Measurements from ENCODE around the gene MYO5B. TPM values are rescaled to one million over a fixed set of nuclear protein-coding genes. Genes with fewer than 3 reads are reported as not detected.

MYO5B gene
- total and polyA plus RNA-seq, 9 of the 15 experiments (the other 6 are each of a cell fraction or from before 2014, with no cell fraction given): 0.07 to 0.42 (median 0.28) TPM

DNA sequence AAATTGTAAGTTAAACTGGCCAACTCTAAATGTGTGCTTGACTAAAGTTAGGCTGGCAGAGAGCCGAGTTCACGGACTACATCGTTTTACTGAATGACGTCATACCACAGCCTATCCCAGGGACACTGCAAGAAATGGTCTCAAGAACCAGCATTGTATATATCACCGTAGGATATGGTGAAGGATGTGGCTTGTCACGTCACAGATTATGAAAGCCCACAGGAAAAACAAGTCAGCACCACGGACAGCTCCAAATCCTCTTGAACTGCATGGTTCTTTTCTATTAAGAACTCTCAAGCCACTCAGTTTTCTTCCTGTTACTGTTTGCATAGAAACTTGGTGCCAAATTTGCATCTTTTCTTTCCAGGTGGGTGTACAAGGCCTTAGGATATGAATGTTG is 296.5 kb downstream of the MYO5B start:
- in situ Hi-C loops (cut with MboI): no loop called here
- Histone ChIP-seq H3K9ac (ENCODE audit: insufficient read depth in 1 of 2, low read depth in 2 of 2, low read length in 2 of 2) (no peak overlapping the region), H3K36me3 (ENCODE audit: control insufficient read depth, insufficient read depth, low read length) (no peaks in the 10 kb centered on the region), H2AFZ (ENCODE audit: low read depth, low read length) (no peak overlapping the region), H3K27ac (ENCODE audit: extremely low read depth, low read depth, low read length) (no peak overlapping the region), H3K79me2 (ENCODE audit: control insufficient read depth, insufficient read depth, low read length) (no peaks in the 10 kb centered on the region), H3K4me2 (ENCODE audit: insufficient read depth, low read length) (no peak overlapping the region), H3K27me3 (ENCODE audit: control insufficient read depth in 2 of 2, insufficient read depth in 2 of 2, low read length in 2 of 2) (peaks cover 0 to 5% of the 10 kb centered on the region in 2 experiments; a peak in 2 of 5 replicates), H3K4me1 (replicated peaks in 1 of 2; ENCODE audit: control insufficient read depth in 2 of 2, insufficient read depth in 2 of 2, low read length in 2 of 2) (no peaks in the 10 kb centered on the region), H3K9me1 (ENCODE audit: control insufficient read depth, insufficient read depth, low read length) (no peaks in the 10 kb centered on the region), H3K4me3 (no peak overlapping the region), H3K9me3 (replicated peaks; ENCODE audit: control insufficient read depth, insufficient read depth, low read depth, low read length) (no peaks in the 10 kb centered on the region), H4K20me1 (replicated peaks; ENCODE audit: control insufficient read depth, insufficient read depth, low read length) (no peaks in the 10 kb centered on the region; the same call in 1 of the 2 replicates)
- ChIA-PET CTCF (ENCODE audit: low intra/inter-chr PET ratio) (no interaction called here), POLR2A (no interaction called here)
- no TSS peak for BruUV-seq (replicated peaks)
- DNase-seq (ENCODE audit: extremely low read depth in 1 of 4, low spot score in 3 of 4): peak; percentile 29 to 64 (median 36)
- no peak; the same call in 2 of the 3 replicates for ATAC-seq
- FAIRE-seq: peak; percentile 72
- intact Hi-C loops (cut with micrococcal nuclease): no loop called here
- WGBS (ENCODE audit: insufficient coverage, low coverage, missing lambda C conversion rate): 1% methylated on average over 7 of the region's 7 CpGs
- TF ChIP-seq MIER1 (IDR thresholded peaks at IDR 0.05; ENCODE audit: low read depth) (peak; percentile 92), ZNF239 (CRISPR knock-in tag; IDR thresholded peaks at IDR 0.05) (no peak), MAZ (CRISPR knock-in tag; conservative IDR thresholded peaks at IDR 0.05 in 1 of 2, IDR thresholded peaks at IDR 0.05 in 1 of 2) (0 out of 4 replicates have a peak, but pooled peaks of 1 of the 2 experiments have one; percentile 21), EHMT2 (IDR thresholded peaks at IDR 0.05) (peak; percentile 95), ERF (CRISPR knock-in tag; IDR thresholded peaks at IDR 0.05) (no peak), TCFL5 (CRISPR knock-in tag; conservative IDR thresholded peaks at IDR 0.05) (no peak), CREM (IDR thresholded peaks at IDR 0.05; ENCODE audit: low read depth) (0 out of 2 replicates have a peak, but pooled peaks have one; percentile 24), JUND (IDR thresholded peaks at IDR 0.05; ENCODE audit: borderline replicate concordance, low read depth, low read length) (0 out of 2 replicates have a peak, but pooled peaks have one; percentile 14), JUND (tag; IDR thresholded peaks at IDR 0.05; ENCODE audit: borderline replicate concordance, low read depth, low read length) (peak; percentile 30; the same call in 1 of the 3 replicates), ATF7 (IDR thresholded peaks at IDR 0.05) (peak; percentile 68)
- TF ChIP-seq, protein P1, sequence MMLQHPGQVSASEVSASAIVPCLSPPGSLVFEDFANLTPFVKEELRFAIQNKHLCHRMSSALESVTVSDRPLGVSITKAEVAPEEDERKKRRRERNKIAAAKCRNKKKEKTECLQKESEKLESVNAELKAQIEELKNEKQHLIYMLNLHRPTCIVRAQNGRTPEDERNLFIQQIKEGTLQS (IDR thresholded peaks at IDR 0.05): peak; percentile 71
- TF ChIP-seq, protein P1 (CRISPR knock-in tag; conservative IDR thresholded peaks at IDR 0.05): no peak
- TF ChIP-seq, protein P2, sequence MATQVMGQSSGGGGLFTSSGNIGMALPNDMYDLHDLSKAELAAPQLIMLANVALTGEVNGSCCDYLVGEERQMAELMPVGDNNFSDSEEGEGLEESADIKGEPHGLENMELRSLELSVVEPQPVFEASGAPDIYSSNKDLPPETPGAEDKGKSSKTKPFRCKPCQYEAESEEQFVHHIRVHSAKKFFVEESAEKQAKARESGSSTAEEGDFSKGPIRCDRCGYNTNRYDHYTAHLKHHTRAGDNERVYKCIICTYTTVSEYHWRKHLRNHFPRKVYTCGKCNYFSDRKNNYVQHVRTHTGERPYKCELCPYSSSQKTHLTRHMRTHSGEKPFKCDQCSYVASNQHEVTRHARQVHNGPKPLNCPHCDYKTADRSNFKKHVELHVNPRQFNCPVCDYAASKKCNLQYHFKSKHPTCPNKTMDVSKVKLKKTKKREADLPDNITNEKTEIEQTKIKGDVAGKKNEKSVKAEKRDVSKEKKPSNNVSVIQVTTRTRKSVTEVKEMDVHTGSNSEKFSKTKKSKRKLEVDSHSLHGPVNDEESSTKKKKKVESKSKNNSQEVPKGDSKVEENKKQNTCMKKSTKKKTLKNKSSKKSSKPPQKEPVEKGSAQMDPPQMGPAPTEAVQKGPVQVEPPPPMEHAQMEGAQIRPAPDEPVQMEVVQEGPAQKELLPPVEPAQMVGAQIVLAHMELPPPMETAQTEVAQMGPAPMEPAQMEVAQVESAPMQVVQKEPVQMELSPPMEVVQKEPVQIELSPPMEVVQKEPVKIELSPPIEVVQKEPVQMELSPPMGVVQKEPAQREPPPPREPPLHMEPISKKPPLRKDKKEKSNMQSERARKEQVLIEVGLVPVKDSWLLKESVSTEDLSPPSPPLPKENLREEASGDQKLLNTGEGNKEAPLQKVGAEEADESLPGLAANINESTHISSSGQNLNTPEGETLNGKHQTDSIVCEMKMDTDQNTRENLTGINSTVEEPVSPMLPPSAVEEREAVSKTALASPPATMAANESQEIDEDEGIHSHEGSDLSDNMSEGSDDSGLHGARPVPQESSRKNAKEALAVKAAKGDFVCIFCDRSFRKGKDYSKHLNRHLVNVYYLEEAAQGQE (IDR thresholded peaks at IDR 0.05; ENCODE audit: borderline replicate concordance): peak; percentile 98
- TF ChIP-seq, protein P2 (CRISPR knock-in tag; IDR thresholded peaks at IDR 0.05; ENCODE audit: low read depth): peak; percentile 95
